ENCODE data around the gene COL9A3.

COL9A3 gene

DNA sequence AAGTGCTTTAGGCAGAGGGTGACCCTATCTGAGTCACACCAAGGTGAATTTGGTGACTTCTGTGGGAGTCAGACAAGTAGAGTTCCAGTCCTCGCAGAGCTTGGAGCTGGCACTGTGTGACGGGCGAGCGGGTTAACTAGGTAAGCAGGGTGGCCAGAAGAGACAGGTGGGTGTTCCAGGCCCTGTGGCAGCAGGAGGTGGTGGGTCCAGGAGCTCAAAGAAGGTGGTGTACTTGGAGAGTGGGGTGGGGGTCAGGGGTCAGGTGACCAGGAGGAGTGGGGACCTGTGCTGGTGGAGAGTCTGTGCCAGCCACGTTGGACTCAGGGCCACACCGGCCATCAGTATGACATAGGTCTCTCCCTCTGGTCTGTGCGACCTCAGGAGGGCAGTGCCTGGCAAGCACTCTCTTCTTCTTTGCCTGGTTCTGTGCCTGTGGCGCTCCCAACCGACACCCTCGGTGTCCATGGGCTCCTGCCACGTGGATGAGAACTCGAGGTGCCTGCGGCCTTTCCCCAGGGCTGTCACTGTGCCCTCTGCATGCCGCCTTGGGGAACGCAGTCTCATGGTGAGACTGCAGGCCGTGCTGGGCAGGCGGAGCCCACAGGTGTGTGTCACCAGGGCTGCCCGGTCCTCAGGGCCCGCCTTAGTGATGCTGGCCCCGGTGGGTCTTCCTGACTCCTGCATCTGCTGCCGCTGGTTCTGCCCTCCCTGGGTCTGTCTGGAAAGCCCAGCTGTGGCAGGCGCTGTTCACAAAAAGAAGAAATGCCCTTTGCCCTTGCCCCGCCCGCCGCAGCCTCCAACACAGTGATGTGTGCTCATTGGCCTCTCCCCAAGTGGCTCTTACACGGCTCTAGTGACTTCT is 18.9 kb upstream of the COL9A3 start:
- DNase-seq, result no peak

GRCh38 chr20:62799036-62799435 is 17.8 kb upstream of the COL9A3 start:
- DNase-seq, result no peak

GRCh38 chr20:62799459-62799858 is 17.4 kb upstream of the COL9A3 start:
- no peak for DNase-seq

GRCh38 chr20:62799873-62800272 is 17.0 kb upstream of the COL9A3 start:
- no peak for DNase-seq

- no peak for DNase-seq
Observed at GRCh38 chr20:62800314-62801259, 16.3 kb upstream of the COL9A3 start.

DNA sequence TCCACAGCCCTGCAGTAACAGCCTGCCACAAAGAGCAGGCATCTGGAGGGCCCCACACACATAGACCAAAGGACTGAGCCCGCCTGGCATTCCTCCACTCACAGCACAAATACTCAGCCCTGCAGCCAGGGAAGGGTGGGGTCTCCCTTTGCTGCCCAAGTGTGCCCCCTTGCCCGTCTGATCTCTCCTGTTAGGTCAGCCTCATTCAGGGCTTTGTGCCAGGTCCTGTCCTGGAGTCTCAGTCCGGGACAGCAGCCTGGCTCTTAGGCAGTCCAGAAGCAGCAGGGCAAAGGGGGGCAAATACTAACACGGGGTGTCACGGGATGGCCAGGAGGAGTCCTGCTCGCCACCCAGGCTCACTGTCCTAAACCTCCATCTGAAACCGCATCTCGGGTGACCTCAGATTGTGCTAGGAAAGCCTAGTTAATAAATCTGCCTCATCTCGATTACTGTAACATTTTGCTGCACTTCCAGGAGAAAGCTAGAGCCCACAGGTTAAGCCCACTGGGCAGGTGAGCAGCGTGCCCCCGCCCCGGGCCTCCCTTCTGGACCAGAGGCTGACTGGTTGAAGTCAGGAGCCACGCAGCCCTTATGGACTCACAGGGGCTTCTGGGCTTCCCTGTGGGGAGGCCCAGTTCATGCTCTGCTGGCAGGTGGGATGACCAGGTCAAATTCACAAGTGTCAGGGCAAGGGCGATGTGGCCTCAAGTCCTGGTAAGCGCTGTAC is 15.4 kb upstream of the COL9A3 start:
- DNase-seq, result no peak

GRCh38 chr20:62802026-62802712 is 14.7 kb upstream of the COL9A3 start:
- DNase-seq, result no peak

DNA sequence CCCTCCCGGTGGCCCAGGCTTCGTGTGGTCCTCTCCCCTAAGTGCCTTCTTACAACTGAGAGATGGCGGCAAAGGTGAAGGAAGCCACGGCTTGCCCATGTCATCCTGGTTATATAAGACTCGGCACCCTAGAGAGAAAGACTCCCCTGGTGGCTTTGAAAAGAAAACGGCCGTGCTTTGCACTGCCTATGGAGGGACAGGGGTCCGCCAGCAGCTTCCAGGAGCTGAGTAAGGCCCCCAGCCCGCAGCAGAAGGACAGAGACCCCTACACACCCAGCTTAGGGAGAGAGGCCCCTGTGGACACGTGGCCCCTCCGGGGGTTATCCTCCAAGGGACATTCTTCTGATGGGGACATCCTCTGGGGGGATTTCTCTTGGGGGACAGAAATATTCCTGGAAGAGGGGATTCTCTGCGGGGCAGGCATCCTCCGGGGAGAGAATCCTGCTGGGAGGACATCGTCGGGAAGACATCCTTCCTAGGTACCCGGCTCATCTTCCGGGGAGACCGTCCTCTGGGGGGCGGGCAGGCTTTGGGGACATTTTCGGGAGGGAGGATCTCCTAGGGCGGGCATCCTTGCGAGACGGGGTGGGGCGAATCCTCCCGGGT is 12.7 kb upstream of the COL9A3 start:
- no peak for DNase-seq

DNA sequence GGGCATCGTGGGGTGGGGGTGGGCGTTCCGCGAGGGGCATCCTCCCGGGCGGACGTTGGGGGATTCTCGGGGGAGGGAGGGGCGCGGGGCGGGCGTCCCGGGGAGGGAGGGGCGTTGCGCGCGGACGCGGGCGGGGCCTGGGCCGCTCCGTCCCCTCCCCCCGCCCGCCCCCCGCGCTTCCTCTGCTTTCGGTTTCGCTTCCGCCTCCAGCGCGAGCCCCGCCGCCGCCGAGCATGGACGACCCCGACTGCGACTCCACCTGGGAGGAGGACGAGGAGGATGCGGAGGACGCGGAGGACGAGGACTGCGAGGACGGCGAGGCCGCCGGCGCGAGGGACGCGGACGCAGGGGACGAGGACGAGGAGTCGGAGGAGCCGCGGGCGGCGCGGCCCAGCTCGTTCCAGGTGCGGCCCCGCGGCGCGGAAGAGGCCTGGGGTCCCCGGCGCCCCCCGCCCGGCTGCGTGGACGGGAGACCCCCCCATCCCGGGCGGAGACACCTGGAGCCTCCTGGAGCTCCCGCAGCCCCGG is 12.2 kb upstream of the COL9A3 start, which contains the start of gene OGFR:
Gene OGFR (plus strand): TSS at position 209 of the 528 bp plus-strand sequence. CDS start 25 bp downstream, at position 234.
- DNase-seq, result no peak

DNA sequence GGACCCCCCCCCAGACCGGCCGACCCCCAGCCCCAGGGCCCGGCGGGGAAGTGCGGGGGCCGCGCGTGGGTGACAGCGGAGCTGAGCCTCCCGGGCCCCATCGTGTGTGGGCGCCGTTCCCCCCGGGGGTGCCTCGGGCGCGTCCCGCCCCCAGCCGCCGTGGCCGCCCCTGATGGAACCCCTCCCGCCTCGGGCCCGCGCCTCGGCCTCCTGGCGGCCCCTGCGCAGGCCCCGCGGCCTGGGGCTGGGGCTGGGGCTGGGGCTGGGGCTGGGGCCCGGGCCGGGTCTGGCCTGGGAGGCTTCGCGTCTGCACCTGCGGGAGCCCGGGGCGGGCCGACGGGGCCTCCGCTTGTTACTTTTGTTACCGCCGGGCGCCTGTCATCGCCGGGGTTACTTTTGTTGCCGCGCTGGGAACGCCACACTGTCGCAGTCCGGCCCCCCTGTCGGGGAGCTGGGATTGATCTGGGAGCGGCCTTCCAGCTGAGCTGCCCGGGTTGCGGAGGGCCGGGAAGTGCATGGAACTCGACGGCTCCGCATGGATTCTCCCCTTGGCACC is 11.6 kb upstream of the COL9A3 start:
- no peak for DNase-seq

GRCh38 chr20:62805711-62806382 is 11.0 kb upstream of the COL9A3 start:
- no peak for DNase-seq

- no peak for DNase-seq
Observed at GRCh38 chr20:62806383-62807050, 10.3 kb upstream of the COL9A3 start.

- DNase-seq, result no peak
Observed at GRCh38 chr20:62807444-62808210, 9.2 kb upstream of the COL9A3 start.

- DNase-seq, result no peak
Observed at GRCh38 chr20:62808211-62808865, 8.5 kb upstream of the COL9A3 start.

DNA sequence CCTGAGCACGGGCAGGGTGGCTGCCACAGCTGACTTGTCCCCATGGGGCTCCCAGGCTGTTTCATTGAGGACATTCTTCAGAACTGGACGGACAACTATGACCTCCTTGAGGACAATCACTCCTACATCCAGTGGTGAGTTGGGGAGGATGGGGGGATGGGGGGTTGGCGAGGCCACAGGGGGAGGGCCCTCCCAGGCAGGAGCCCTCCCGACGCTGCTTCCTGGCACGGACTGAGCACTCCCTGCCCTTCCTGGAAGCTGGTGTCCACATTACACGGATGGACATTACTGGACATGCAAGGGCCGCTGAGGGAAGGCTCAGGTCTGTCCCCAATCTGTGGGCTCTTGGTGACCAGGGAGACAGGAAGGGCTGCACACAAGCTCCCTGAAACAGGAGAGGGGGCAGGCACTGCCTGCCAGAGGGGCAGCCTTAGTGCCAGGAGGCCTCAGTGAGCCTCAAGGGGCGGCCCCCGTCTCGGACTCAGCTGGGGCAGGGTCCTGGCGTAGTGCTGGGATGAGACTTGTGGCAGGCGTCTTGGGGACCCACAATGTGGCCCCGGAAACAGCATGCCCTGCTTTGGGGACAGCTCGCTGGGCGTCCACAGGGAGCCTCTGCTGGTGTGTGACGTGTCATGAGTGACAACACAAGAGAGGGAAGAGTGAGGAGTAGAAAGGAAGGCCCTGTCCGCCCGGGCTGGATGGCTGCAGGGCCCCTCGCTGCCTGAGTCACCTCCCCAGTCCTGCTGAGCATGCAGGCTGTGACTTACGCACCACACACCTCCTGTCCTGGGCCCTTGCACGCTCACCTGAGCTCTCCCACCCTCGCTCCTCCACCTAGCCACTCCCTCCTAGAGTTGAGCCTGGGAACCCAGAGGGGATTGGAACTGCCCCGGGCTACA is 7.1 kb upstream of the COL9A3 start:
- no peak for DNase-seq

- DNase-seq, result no peak
Observed at GRCh38 chr20:62811320-62811719, 5.5 kb upstream of the COL9A3 start.

GRCh38 chr20:62811720-62812119 is 5.1 kb upstream of the COL9A3 start:
- DNase-seq, result no peak
